Heart left ventricle (tissue), 13 donors: ENCODE measurements around the gene METRNL.

Experiments
- CTCF ChIP-seq, 12 donors: fragments of 200-600 bp; sonication (generic) in 4 of 12; IDR thresholded peaks; one replicate each; pipeline versions ENCODE4 v1.5.0 to v1.8.0; 2018 to 2022; ENCODE audit warnings: antibody characterized with exemption in 12 of 12, mild to moderate bottlenecking in 5 of 12
- POLR2A ChIP-seq, 2 donors: fragments of 450-650 bp; IDR thresholded peaks; one replicate each; pipeline ENCODE4 v1.6.1; 2017; ENCODE audit warnings: antibody characterized with exemption in 2 of 2, mild to moderate bottlenecking in 2 of 2, moderate library complexity in 2 of 2
- donor health status: ischemic (EF 13 %, LVEDD 7.1; RV severe dilation, severe dysfunction).
- donor health status: DM: no; HTN: yes; CAD: no.
- donor health status: DM: no; HTN: no; CAD: no.
- donor health status: ischemic (EF 25% LVEDD 6.9; RV normal size, moderate dysfunction).
- donor health status: ischemic (EF 25% LVEDD 5.7; RV mildly dilated, moderate dysfunction).
- donor health status: ischemic (EF 35%, LVEDD 5.7; RV mildly dilated, moderate dysfunction).
- donor health status: nonischemic (EF 11% LVEDD 7.7; RV severe dilation, severe dysfunction).
- donor health status: DM: yes; HTN: yes; CAD: no.
- donor health status: PGD.
- donor health status: ischemic (EF 29% LVEDD 5.4; RV normal size, mild dysfunction).
- donor health status: nonischemic (EF 23%, LVEDD 6.1; RV moderate dilation, normal function).

GRCh38 chr17:83077411-83077810 lies 2.0 kb upstream of the METRNL start:
- TF ChIP-seq CTCF (IDR thresholded peaks at IDR 0.05) (no peak), POLR2A (IDR thresholded peaks at IDR 0.05) (no peak)
